ENCODE measurements around the gene CEP55.

Gene CEP55

GRCh38 chr10:93570383-93570782 is 74.0 kb downstream of the CEP55 start:
- TF ChIP-seq, protein P1, sequence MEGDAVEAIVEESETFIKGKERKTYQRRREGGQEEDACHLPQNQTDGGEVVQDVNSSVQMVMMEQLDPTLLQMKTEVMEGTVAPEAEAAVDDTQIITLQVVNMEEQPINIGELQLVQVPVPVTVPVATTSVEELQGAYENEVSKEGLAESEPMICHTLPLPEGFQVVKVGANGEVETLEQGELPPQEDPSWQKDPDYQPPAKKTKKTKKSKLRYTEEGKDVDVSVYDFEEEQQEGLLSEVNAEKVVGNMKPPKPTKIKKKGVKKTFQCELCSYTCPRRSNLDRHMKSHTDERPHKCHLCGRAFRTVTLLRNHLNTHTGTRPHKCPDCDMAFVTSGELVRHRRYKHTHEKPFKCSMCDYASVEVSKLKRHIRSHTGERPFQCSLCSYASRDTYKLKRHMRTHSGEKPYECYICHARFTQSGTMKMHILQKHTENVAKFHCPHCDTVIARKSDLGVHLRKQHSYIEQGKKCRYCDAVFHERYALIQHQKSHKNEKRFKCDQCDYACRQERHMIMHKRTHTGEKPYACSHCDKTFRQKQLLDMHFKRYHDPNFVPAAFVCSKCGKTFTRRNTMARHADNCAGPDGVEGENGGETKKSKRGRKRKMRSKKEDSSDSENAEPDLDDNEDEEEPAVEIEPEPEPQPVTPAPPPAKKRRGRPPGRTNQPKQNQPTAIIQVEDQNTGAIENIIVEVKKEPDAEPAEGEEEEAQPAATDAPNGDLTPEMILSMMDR (IDR thresholded peaks at IDR 0.05; ENCODE audit: low read depth, low read length, missing control alignments): no peak
- H3K36me3 ChIP-seq (replicated peaks): no peaks in the 10 kb centered on the region
- in situ Hi-C loops (cut with HindIII; ENCODE audit: low pct_ligation_motif_present, low sequenced_read_pairs): no loop called here
- H3K27me3 ChIP-seq (replicated peaks): peaks cover 57% of the 10 kb centered on the region
- H3K27ac ChIP-seq: no peak overlapping the region
- H3K4me3 ChIP-seq (ENCODE audit: low read depth, low read length): no peak overlapping the region
- no peak for DNase-seq

DNA sequence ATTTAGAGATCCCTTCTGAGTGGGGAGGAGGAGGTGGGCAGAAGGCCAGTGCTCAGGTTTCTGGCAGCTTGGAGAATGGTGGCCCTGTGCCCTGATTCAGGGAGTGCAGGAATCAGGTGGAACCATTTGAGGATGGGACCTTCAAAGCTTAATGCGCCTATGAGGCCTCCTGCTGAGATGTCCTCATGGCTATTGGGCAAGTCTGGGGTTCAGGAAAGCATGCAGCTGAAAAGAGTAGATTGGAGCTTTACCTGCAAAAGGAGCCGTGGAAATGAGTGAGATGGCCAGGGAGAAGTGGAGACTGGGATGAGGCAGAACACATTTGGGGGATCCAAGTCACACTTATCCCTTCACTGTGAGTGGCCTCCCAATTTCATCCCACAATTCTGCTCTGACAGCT is 76.2 kb downstream of the CEP55 start:
- no peak for DNase-seq
- no peak overlapping the region for H3K27ac ChIP-seq
- TF ChIP-seq, protein P1 (IDR thresholded peaks at IDR 0.05; ENCODE audit: low read depth, low read length, missing control alignments): no peak
- H3K27me3 ChIP-seq (replicated peaks): peaks cover 40% of the 10 kb centered on the region
- no peak overlapping the region for H3K4me3 ChIP-seq (ENCODE audit: low read depth, low read length)
- in situ Hi-C loops (cut with HindIII; ENCODE audit: low pct_ligation_motif_present, low sequenced_read_pairs): no loop called here
- H3K36me3 ChIP-seq (replicated peaks): no peaks in the 10 kb centered on the region

GRCh38 chr10:93573051-93573909 is 76.9 kb downstream of the CEP55 start:
- Histone ChIP-seq H3K27ac (no peak overlapping the region), H3K36me3 (replicated peaks) (no peaks in the 10 kb centered on the region), H3K4me3 (ENCODE audit: low read depth, low read length) (no peak overlapping the region), H3K27me3 (replicated peaks) (peaks cover 33% of the 10 kb centered on the region)
- in situ Hi-C loops (cut with HindIII; ENCODE audit: low pct_ligation_motif_present, low sequenced_read_pairs): no loop called here
- no peak for DNase-seq
- TF ChIP-seq, protein P1 (IDR thresholded peaks at IDR 0.05; ENCODE audit: low read depth, low read length, missing control alignments): no peak

DNA sequence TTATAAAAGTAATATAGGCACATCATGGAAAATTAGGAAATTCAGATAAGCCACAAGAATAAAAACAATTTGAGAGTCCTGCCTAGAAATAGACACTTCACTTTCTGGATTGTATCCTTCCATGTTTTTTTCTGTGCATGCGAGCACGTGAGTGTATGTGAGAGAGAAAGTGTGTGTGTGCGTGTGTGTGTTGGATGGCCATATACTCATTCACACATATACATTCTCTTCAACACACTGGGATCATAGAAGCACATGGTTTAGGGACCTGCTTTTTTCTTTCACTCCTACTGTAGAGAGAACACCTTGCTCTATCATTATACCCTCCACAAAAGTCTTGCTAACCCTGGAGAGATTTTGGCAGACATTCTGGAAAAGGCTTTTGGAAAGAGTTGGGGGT is 77.5 kb downstream of the CEP55 start:
- Histone ChIP-seq H3K4me3 (ENCODE audit: low read depth, low read length) (no peak overlapping the region), H3K27ac (no peak overlapping the region), H3K36me3 (replicated peaks) (no peaks in the 10 kb centered on the region), H3K27me3 (replicated peaks) (peaks cover 29% of the 10 kb centered on the region)
- DNase-seq: no peak
- in situ Hi-C loops (cut with HindIII; ENCODE audit: low pct_ligation_motif_present, low sequenced_read_pairs): no loop called here
- TF ChIP-seq, protein P1 (IDR thresholded peaks at IDR 0.05; ENCODE audit: low read depth, low read length, missing control alignments): no peak

DNA sequence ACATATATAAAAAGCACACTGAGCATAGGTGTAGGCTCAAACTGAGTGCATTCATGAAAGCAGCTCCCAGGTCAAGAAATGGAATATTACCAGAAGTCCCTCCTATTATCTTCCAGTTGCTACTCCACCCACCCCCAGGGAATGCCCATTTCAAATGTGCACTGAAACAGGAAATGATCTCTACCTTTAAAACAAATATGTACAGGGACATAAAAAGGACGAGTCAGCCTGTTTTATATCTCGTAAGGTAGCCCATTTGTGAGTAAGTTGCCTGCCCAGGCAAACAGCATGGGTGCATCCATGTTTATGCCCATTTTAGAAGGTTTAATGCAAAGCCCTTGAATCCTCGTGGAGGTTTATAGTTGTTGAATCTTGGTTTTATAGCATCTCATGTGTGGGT is 80.5 kb downstream of the CEP55 start:
- H3K36me3 ChIP-seq (replicated peaks): no peaks in the 10 kb centered on the region
- H3K27ac ChIP-seq: no peak overlapping the region
- H3K4me3 ChIP-seq (ENCODE audit: low read depth, low read length): no peak overlapping the region
- no peak for DNase-seq
- in situ Hi-C loops (cut with HindIII; ENCODE audit: low pct_ligation_motif_present, low sequenced_read_pairs): no loop called here
- peaks cover 6% of the 10 kb centered on the region for H3K27me3 ChIP-seq (replicated peaks)
- TF ChIP-seq, protein P1 (IDR thresholded peaks at IDR 0.05; ENCODE audit: low read depth, low read length, missing control alignments): no peak

DNA sequence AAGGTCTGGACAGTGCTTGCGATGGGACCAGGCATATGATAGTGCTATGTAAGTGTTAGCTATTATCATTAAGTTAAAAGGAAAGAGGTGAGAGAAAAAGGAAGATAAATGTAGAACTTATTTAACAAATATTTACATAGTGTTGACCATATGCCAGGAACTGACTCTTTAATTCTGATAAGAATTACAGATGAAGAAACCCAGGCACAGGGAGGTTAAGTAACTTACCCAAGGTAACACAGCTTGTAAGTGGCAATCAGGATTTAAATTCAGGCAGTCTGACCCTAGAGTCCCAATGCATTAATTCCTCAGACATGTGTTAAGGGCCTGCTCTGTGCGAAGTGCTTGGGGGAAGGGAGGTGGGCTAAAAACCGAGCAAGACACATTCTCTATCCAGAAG is 81.2 kb downstream of the CEP55 start:
- TF ChIP-seq, protein P1 (IDR thresholded peaks at IDR 0.05; ENCODE audit: low read depth, low read length, missing control alignments): no peak
- no peak for DNase-seq
- Histone ChIP-seq H3K36me3 (replicated peaks) (no peaks in the 10 kb centered on the region), H3K4me3 (ENCODE audit: low read depth, low read length) (no peak overlapping the region), H3K27ac (no peak overlapping the region), H3K27me3 (replicated peaks) (peaks cover 1% of the 10 kb centered on the region)
- in situ Hi-C loops (cut with HindIII; ENCODE audit: low pct_ligation_motif_present, low sequenced_read_pairs): no loop called here

Measured in brain microvascular endothelial cell (primary cell).